ENCODE results near the gene OR5K3.

GRCh38 chr3:98395101-98395500, 4.6 kb downstream of the OR5K3 start:
- TF ChIP-seq CTCF (IDR thresholded peaks at IDR 0.05; ENCODE audit: low read length) (no peak), EZH2phosphoT487 (IDR thresholded peaks at IDR 0.05; ENCODE audit: low read length) (no peak), EZH2 (optimal IDR thresholded peaks at IDR 0.05; ENCODE audit: low read depth, low read length) (no peak)
